HL-60 (cell line): ENCODE results near the gene ANKRD33B.

Experiments
- CTCF ChIP-seq: IDR thresholded peaks from one replicate; pipeline ENCODE4 v1.5.1; 2011; ENCODE audit warnings: low read length, control low read depth, inconsistent platforms; ENCODE audit not compliant: insufficient read depth
- POLR2AphosphoS5 ChIP-seq: IDR thresholded peaks from 2 replicates; pipeline ENCODE4 v1.6.1; 2012; ENCODE audit warnings: low read depth

DNA sequence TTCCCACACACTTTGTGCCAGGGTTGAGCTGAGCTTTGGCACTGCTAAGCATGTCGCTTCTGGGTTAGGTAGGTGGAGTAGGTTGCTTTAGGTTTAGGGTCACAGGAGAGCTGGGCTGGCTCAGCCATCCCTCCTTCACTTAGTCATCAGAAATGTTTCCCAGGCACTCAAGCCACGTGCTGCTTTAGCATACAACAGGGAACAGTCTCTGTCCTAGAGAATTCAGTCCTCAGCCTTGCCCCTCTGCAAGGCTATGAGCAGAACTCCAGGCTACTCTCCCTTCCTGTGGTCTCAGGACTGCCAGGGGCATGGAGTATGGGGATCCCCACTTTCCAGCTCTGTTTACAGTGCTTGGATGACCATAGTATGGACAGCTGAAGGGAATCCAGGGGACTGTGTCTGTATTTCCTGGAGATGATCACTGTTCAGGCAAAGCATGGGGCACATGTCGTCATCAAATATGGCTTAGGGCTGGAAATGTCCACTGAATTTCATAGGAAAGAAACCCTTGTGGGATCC, 7.5 kb upstream of the ANKRD33B start:
- TF ChIP-seq POLR2AphosphoS5 = no peak
- TF ChIP-seq CTCF = no peak
